ENCODE results near the gene FRY.

FRY gene

DNA sequence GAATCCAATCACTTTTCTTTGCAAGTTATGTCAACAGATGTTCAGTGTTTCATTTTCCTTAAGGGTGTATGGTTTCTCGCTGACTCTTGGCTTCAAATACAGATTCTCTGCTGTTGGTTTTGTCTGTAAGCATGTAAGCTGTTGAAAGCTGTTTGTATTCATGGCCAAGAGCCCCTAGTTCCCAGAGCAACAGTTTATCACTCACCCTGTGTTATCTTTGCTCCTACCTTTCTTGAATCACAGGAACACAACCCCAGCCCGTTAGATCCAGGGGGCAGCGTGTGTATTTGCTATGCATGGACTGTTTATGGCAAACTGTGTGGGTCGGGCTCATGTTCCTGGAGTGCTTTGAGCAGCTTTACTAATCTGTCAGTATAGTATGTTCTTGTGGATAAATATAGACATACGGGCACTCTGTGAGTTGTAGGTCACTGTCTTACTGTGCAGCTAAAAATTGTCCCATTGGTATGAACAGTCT is 28.9 kb downstream of the FRY start:
- POLR2A ChIA-PET (ENCODE audit: low non-redundant PET), result no interaction called here
- CTCF ChIA-PET, result no interaction called here
- DNase-seq (ENCODE audit: low spot score), result no peak
- TF ChIP-seq, protein P1, sequence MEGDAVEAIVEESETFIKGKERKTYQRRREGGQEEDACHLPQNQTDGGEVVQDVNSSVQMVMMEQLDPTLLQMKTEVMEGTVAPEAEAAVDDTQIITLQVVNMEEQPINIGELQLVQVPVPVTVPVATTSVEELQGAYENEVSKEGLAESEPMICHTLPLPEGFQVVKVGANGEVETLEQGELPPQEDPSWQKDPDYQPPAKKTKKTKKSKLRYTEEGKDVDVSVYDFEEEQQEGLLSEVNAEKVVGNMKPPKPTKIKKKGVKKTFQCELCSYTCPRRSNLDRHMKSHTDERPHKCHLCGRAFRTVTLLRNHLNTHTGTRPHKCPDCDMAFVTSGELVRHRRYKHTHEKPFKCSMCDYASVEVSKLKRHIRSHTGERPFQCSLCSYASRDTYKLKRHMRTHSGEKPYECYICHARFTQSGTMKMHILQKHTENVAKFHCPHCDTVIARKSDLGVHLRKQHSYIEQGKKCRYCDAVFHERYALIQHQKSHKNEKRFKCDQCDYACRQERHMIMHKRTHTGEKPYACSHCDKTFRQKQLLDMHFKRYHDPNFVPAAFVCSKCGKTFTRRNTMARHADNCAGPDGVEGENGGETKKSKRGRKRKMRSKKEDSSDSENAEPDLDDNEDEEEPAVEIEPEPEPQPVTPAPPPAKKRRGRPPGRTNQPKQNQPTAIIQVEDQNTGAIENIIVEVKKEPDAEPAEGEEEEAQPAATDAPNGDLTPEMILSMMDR (conservative IDR thresholded peaks at IDR 0.05; ENCODE audit: low read depth), result no peak
- H3K27ac ChIP-seq, result no peak overlapping the region

DNA sequence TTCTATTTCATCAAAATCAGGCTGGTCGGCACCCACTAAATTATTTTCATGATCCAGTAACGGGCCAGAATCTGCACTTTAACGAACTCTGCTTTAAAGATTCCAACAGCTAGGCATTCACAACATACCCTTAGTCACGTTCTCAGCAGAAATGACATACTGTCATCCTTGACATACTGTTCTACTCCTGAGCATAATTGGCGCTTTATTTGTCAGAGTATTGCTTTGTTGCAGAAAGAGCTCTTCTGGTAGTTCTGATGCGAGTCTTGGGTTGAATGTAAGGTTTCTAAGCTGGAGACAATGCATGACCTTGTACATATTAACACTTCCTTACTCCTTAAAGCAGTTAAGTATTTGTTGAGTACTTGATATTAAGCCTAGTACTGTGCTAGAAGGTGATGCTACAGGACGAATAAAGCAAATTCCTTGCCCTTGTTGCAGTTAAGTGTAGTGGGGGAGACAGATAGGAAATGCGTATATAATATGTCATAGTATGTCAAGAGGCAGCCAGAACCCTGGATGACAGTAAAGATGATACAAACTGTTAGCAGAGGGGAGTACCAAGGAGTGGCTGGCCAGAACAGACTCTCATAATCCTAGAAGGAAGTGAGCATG is 32.2 kb downstream of the FRY start:
- no peak for DNase-seq (ENCODE audit: low spot score)
- ChIA-PET CTCF (no interaction called here), POLR2A (ENCODE audit: low non-redundant PET) (no interaction called here)
- no peak overlapping the region for H3K27ac ChIP-seq
- TF ChIP-seq, protein P1 (conservative IDR thresholded peaks at IDR 0.05; ENCODE audit: low read depth), result no peak

DNA sequence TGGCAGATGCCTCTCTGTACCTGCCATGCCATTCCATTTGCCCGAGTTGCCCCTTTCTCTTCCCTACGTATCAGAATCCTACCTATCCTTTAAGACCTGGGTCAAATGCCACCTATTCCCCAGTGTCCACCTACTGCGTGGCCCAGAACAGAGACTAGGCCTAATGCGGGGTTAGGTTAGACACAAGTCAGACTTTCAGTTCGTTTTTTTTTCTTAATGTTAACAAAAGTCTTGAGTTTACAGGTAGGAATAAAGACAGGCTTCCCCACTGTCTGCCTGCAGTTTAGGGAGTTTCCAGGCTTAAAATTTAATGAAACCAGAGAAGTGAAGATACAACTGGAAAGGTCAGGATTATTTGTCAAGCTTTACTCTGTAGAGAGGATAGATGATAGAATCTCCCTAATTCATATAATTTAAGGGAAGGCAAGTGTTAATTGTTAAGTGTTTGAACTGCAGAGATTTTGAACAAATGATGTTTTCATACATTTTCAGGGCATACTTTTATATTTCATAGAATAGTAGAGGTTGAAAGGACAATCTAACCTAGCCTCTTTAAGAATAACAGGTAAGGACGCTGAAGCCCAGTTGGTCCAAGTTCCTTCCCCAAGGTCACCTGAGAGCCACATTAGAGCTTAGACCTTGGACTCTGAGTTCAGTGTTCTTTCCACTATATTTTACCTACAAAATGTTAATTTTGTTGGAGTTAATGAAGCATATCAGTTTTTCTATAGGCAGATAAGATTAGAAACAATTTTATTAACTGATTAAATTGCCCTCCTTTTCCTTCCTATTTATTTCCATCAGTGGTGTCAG is 35.8 kb downstream of the FRY start:
- no peak for DNase-seq (ENCODE audit: low spot score)
- POLR2A ChIA-PET (ENCODE audit: low non-redundant PET), result no interaction called here
- H3K27ac ChIP-seq, result no peak overlapping the region
- TF ChIP-seq, protein P1 (conservative IDR thresholded peaks at IDR 0.05; ENCODE audit: low read depth), result no peak
- CTCF ChIA-PET, result no interaction called here

DNA sequence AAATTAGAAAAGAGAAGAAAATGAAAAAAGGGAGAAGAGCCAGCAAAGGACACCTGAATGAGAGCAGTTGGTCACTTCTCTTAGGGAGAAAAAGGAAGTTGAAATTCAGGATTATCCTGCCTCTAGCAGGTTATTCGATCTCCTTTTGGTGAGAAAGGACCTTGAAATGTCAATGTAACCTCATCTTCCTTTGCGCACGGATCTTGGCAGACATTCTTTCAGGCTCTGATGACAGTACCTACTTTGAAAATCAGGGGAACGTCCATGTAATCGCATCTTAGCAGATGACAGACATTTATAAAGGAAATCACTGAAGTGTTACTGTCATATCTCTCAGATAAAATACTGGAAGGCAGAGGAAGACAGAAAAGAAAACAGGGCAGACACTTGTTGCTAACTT is 36.7 kb downstream of the FRY start:
- DNase-seq (ENCODE audit: low spot score), result no peak
- ChIA-PET POLR2A (ENCODE audit: low non-redundant PET) (no interaction called here), CTCF (no interaction called here)
- H3K27ac ChIP-seq, result no peak overlapping the region
- TF ChIP-seq, protein P1 (conservative IDR thresholded peaks at IDR 0.05; ENCODE audit: low read depth), result no peak

DNA sequence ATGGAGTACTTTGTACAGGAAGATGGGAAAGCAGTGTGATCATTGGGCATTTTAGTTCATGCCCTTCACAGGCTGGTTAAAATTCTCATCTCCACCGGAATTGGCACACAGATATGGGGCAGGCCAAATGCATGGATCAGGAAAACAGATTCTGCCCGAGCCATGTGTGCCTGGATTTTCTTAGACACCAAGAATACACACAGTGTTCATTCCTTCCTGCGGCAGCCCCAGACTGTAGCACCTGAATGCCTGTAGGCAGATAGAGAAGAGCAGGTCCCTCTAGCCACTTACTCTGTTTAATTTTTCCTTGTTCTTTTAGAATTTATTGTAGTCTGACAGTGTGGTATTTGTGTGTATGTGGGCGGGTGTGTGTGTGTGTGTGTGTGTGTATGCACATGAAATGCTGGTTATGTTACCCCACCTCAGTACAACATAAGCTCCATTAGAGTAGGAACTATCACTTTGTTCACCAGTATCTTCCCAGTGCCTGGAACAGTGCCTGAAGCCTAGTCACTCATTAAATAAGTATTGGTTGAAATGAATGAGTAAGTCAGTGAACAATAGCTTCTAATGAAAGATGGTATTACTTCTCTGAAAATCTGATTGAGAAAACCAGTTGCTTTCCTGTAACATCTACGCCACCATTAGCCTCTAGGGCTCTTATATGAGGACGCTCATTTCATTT is 41.7 kb downstream of the FRY start:
- POLR2A ChIA-PET (ENCODE audit: low non-redundant PET), result no interaction called here

More for the DNA sequence above, 41.7 kb downstream of the FRY start:
- no peak overlapping the region for H3K27ac ChIP-seq
- TF ChIP-seq, protein P1 (conservative IDR thresholded peaks at IDR 0.05; ENCODE audit: low read depth), result no peak
- no peak for DNase-seq (ENCODE audit: low spot score)
- CTCF ChIA-PET, result interaction anchor here (0.6 to 1.0 kb wide), 3 partner anchors 34 to 53 kb away, joined by 3 to 4 read pairs (median 4); no protein-coding TSS in a partner anchor

Measured in RWPE1 (cell line).